ENCODE data around the gene CPNE2. TPM values are rescaled to one million over a fixed set of nuclear protein-coding genes. Genes with fewer than 3 reads are reported as not detected.

CPNE2 gene
- 7.8 and 9.0 TPM in 2 replicates for total RNA-seq (2013; cell fraction: nucleolus; rRNA removed)
- total RNA-seq (2014; rRNA removed) (13.6 and 14.5 TPM in 2 replicates), total RNA-seq (2014; rRNA removed; fragmentation: Illumina TruSeq; extraction: Trizol) (9.8 and 10.5 TPM in 2 replicates), total RNA-seq (2021) (13.7 and 14.5 TPM in 2 replicates), polyA plus RNA-seq (2011; rRNA removed) (3.4 and 7.7 TPM in 2 replicates), polyA plus RNA-seq (2014; fragmentation: Illumina TruSeq; extraction: Trizol) (16.9 and 18.5 TPM in 2 replicates), polyA plus RNA-seq (2014; fragmentation: Nextera tagmentation; extraction: Ambion mirVana) (1 to 10 TPM; 4.8 to 5.6 TPM), polyA plus RNA-seq (2014; rRNA removed) (22.1 and 23.5 TPM in 2 replicates), polyA plus RNA-seq (2016; fragmentation: Nextera tagmentation; extraction: Ambion mirVana) (10 to 100 TPM in 1 of 2 experiments, 1 to 10 TPM in 1; 3.1 to 10.0 TPM), polyA minus RNA-seq (2011; rRNA and poly(A)+ RNA removed) (5.6 and 8.1 TPM in 2 replicates), Bru-seq, nascent RNA (percentile 42 among the genes with signal in this experiment), BruChase-seq, experiment 1, labeled RNA remaining after a 6-hour chase (percentile 54 among the genes with signal in this experiment), BruChase-seq, experiment 2, labeled RNA remaining after a 2-hour chase (percentile 48 among the genes with signal in this experiment)
- 5.7 TPM for polyA plus RNA-seq (2011; ENCODE audit: low read depth)
- polyA plus RNA-seq (2011; cell fraction: cytosol; rRNA removed), result 8.4 and 10.6 TPM in 2 replicates
- 4.7 and 6.0 TPM in 2 replicates for polyA plus RNA-seq (2011; cell fraction: nucleus; rRNA removed)
- 7.1 and 12.0 TPM in 2 replicates for polyA plus RNA-seq (2012)
- 2.5 and 2.8 TPM in 2 replicates for polyA minus RNA-seq (2011; cell fraction: cytosol; rRNA and poly(A)+ RNA removed)
- polyA minus RNA-seq (2011; cell fraction: nucleus; rRNA and poly(A)+ RNA removed), result 2.1 and 5.5 TPM in 2 replicates
- long read RNA-seq, experiment 1, partial matches to known transcripts, result 0 of 2 reads
- long read RNA-seq, experiment 1, other reads (novel, unspliced or antisense), result 2 of 2 reads
- long read RNA-seq, experiment 2, result 0 reads

- in situ Hi-C loops (cut with MboI) (no loop called here), intact Hi-C loops (cut with micrococcal nuclease; ENCODE audit: unreplicated experiment) (loop anchor here (2.0 kb wide), 1 partner anchor 77 kb away; no protein-coding TSS in a partner anchor)
- ChIA-PET SMC1A (ENCODE audit: uncharacterized antibody, unreplicated experiment) (interaction anchor here (0.6 to 1.7 kb wide), 8 partner anchors 19 to 207 kb away, joined by 3 to 6 read pairs (median 4); no protein-coding TSS in a partner anchor), CTCF (interaction anchor here (0.6 to 5.5 kb wide), 34 partner anchors 8 to 328 kb away, joined by 3 to 30 read pairs (median 5); partner anchors contain the start of gene PLLP), POLR2A (interaction anchor here (1.1 to 1.6 kb wide), 3 partner anchors 7 to 128 kb away, joined by 3 to 7 read pairs (median 3); no protein-coding TSS in a partner anchor), RAD21 (ENCODE audit: unreplicated experiment) (interaction anchor here (0.6 to 2.8 kb wide), 18 partner anchors 9 to 1076 kb away, joined by 3 to 15 read pairs (median 4); no protein-coding TSS in a partner anchor)
- DNase-seq (ENCODE audit: low read depth, low spot score) (no peak), ATAC-seq (peak; percentile 68), FAIRE-seq (no peak)
- H3K4me2 ChIP-seq (ENCODE audit: control insufficient read depth, insufficient read depth), result peak within 1 kb of the TSS; percentile 77
- H3K36me3 ChIP-seq (ENCODE audit: control insufficient read depth in 2 of 2, insufficient read depth in 2 of 2, low read length in 1 of 2), result no peaks in the 10 kb centered on the region
- H3K9ac ChIP-seq (ENCODE audit: control insufficient read depth, insufficient read depth, low read length), result peak within 1 kb of the TSS; percentile 49
- H3K9me3 ChIP-seq (replicated peaks; ENCODE audit: control insufficient read depth, insufficient read depth, low read length), result no peaks in the 10 kb centered on the region
- H3K79me2 ChIP-seq (ENCODE audit: control insufficient read depth, insufficient read depth, low read length), result no peaks in the 10 kb centered on the region
- peak within 1 kb of the TSS; percentile 66 for H3K4me3 ChIP-seq
- H3K27me3 ChIP-seq (replicated peaks in 1 of 2; ENCODE audit: control insufficient read depth in 2 of 2, insufficient read depth in 2 of 2, low read length in 1 of 2), result peaks cover 0 to 11% of the 10 kb centered on the region in 2 experiments; a peak in 3 of 4 replicates
- H3K27ac ChIP-seq (ENCODE audit: control insufficient read depth, insufficient read depth), result no peak within 1 kb of the TSS
- H4K20me1 ChIP-seq (ENCODE audit: control insufficient read depth, insufficient read depth), result no peaks in the 10 kb centered on the region
- H2AFZ ChIP-seq (ENCODE audit: control insufficient read depth, low read depth, low read length), result peak within 1 kb of the TSS; percentile 64
- BruUV-seq (replicated peaks), result no TSS peak
- H3K4me1 ChIP-seq (ENCODE audit: control insufficient read depth, insufficient read depth, low read length), result no peaks in the 10 kb centered on the region; the same call in none of the 2 replicates
- WGBS (ENCODE audit: insufficient coverage, insufficient replicate concordance, low lambda C conversion rate, missing lambda C conversion rate), result 4% methylated on average over 60 of the region's 100 CpGs
- TF ChIP-seq ZBTB4 (CRISPR knock-in tag; IDR thresholded peaks at IDR 0.05), result no peak
- no peak for TF ChIP-seq MYC (IDR thresholded peaks at IDR 0.05; ENCODE audit: insufficient read depth, insufficient read length, insufficient replicate concordance, low read length, severe bottlenecking)
- TF ChIP-seq GATAD2B (conservative IDR thresholded peaks at IDR 0.05; ENCODE audit: low read depth), result peak; percentile 71
- TF ChIP-seq BHLHE40 (IDR thresholded peaks at IDR 0.05; ENCODE audit: borderline replicate concordance in 1 of 2, low read depth in 2 of 2, low read length in 1 of 2), result peak in 1 of 2 experiments; percentile 51; a peak in 2 of 4 replicates
- no peak for TF ChIP-seq IKZF2 (IDR thresholded peaks at IDR 0.05)
- 0 out of 2 replicates have a peak, but pooled peaks have one; percentile 13 for TF ChIP-seq ZNF687 (IDR thresholded peaks at IDR 0.05)
- TF ChIP-seq EGR1 (IDR thresholded peaks at IDR 0.05; ENCODE audit: borderline replicate concordance in 1 of 2, low read depth in 2 of 2, low read length in 2 of 2), result peak in 1 of 2 experiments; percentile 7; a peak in 1 of 3 replicates
- TF ChIP-seq IKZF1 (conservative IDR thresholded peaks at IDR 0.05), result peak; percentile 90
- no peak for TF ChIP-seq POU2F2 (IDR thresholded peaks at IDR 0.05; ENCODE audit: borderline replicate concordance, low read depth, low read length)
These were observed at the start of gene CPNE2 for GRCh38 chr16:57091975-57092785. CPNE2 (plus strand) TSS chr16:57092583; CDS start chr16:57110743, 18,160 bp downstream.
